Measurements from ENCODE around the gene TP53.
A peak's percentile ranks its signal among the peaks of the same experiment; 100 is the strongest.
"Not testable (repeated sequence)": the region's sequence is repeated elsewhere in the genome, so short reads cannot be mapped to it uniquely, and the experiment has no call there.

Gene TP53

DNA sequence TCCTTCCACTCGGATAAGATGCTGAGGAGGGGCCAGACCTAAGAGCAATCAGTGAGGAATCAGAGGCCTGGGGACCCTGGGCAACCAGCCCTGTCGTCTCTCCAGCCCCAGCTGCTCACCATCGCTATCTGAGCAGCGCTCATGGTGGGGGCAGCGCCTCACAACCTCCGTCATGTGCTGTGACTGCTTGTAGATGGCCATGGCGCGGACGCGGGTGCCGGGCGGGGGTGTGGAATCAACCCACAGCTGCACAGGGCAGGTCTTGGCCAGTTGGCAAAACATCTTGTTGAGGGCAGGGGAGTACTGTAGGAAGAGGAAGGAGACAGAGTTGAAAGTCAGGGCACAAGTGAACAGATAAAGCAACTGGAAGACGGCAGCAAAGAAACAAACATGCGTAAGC, 12.4 kb downstream of the TP53 start:
- no peak for DNase-seq (ENCODE audit: low read depth in 2 of 2)

GRCh38 chr17:7673239-7673638, 14.1 kb downstream of the TP53 start:
- DNase-seq (ENCODE audit: low read depth in 2 of 2): no peak

- DNase-seq (ENCODE audit: low read depth in 2 of 2): no peak
Observed at GRCh38 chr17:7668482-7668881, 18.8 kb downstream of the TP53 start.

DNA sequence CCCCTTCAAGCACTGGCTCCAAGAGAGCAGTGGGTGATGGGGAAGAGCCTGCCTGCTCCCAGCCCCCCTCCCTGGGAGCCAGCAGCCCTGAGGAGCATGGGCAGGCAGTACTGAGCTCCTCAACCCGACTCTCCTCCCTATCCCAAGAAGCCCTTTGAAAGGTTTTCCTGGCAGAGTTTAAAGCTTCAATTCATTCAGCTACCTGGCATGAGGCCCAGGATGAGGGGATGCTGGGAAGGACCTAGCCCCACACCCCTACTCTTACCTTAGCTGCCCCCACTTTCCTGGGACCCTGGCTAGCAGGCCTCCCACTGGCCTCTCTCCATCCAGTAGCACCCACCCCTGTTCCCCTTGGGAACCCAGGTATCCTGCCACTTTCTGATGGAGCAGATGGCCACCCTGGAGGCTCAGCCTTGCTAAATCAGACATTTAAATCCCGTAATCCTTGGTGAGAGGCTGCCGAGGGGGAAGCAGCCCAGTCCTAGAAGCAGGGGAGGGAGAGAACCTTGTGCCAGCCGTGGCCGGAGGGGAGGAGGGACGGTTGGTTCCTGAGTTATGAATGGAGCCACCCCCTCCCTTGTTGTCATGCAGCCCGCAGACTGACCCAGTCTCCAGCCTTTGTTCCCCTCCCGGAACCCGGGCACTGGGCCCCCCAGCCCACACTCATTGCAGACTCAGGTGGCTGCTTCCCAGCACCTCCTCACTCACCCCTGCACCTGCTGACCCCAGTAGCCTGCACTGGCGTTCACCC, 19.5 kb downstream of the TP53 start:
- DNase-seq (ENCODE audit: low read depth in 2 of 2): no peak

DNA sequence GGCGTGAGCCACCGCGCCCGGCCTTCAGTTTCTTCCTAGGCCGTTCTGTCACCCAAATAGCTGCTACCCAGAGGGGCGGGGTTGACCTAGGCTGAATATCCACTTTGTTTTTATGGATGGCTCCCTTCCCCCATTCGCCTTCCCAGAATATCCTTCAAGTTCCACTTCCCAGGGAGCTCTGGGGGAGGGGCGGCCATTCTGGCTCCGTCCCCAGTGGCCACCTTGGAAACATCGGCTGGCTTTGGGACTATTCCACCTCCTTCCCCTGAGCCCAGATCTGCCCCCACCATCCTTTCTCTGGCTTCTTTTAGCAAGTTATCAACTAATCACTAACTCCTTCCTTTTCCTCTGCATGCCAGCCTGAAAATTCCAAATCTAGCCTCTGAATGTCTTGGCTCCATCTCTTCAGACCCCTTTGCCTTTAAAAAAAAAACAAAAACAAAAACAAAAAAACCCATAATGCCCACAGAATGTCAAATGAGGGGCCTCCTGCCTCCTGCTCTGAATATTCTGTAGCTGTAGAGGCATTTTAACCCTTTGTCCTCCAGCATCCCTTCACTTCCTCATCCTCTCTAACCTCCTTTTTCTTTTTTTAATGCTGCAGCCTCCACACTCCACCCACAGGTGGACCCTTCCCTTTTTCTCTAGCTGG, 30.2 kb downstream of the TP53 start:
- DNase-seq (ENCODE audit: low read depth in 2 of 2): no peak

GRCh38 chr17:7655541-7655840, 31.8 kb downstream of the TP53 start:
- no peak for DNase-seq (ENCODE audit: low read depth in 2 of 2)

DNA sequence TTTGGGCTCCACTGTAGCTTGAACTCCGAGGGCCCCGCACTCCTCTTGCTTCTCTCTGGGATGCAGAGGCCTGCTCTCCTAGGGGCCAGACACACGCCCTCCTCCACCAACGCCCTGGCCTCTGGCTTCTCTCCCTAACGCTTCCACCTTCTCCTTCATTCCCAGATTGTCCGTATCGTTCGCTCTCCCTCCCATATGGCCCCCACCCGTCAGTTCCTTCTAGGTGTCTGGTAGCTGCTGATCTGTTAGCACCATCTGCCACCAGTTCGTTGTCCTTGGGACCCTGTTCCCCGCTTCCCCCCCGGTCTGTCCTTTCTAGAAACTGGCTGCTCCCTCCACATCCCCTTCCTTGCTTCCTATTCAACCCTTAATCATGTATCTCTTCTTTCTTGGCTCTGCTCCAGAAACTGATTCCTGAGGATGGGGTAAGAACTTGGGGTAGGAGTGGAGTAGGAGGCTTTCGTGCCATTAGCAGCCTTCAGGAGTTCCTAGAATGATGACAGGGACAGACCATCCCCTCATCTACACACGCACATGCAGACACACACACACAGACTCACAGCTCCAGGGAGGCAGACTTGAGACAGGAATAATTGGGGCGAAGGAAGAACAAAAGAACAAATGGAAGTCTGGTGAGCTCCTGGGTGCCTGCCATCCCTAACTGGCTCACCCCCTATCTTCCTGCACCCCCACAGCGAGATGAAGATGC, 32.3 kb downstream of the TP53 start:
- DNase-seq (ENCODE audit: low read depth in 2 of 2): no peak

DNA sequence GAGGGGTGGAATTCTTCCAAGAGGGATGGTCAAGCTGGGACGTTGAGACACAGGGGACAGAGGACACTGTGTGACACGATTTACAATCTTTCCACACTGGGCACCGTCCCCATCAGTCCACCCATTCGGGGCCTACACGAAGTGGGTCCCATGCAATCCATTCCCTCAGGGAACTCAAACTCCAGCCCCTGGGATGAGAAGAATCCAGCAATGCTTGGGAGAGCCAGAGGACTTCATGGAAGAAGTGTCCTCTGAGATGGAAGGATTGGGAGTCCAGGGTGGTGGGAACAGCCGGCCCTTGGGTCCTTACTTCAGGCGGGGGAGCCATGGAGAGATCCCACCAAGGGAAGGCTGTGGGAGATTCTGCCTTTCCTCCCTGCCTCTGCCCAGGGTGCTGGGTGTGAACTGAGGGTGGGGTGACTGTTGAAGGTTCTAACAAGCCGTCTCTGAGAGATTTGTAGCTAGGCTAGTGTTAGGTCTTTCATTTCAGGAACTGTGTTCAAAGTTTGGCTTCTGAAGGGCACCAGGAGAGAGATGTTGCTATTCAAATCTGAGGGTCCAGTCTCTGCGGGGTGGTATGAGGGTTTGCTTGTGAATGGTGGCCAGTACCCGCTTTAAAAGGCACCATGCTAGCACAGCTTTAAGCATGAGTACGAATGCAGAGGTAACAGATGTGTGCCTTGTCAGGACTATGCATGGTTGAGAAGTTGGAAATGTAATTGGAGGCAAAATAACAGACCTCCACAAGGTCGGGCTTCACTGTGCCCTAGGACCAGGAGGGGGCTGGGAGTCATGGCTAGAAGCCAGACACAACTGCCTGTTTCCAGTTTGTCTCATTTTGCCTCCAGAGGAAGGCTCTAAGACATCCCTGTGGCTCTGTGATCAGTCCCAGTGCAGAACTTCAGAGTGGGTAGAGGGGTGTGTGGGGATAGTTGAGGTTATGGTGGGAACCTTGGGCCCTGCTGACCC, 34.6 kb downstream of the TP53 start:
- DNase-seq (ENCODE audit: low read depth in 2 of 2): no peak

GRCh38 chr17:7651665-7652387, 35.5 kb downstream of the TP53 start:
- no peak for DNase-seq (ENCODE audit: low read depth in 2 of 2)

- DNase-seq (ENCODE audit: low read depth in 2 of 2): no peak
Observed at GRCh38 chr17:7651097-7651664, 36.1 kb downstream of the TP53 start.

GRCh38 chr17:7650509-7651096, 36.7 kb downstream of the TP53 start, which contains the start of gene ATP1B2:
TSS of gene ATP1B2 (plus strand) at chr17:7650926. CDS start at chr17:7651519, 593 bp downstream.
- DNase-seq (ENCODE audit: low read depth in 2 of 2): peak; percentile 57 to 69

DNA sequence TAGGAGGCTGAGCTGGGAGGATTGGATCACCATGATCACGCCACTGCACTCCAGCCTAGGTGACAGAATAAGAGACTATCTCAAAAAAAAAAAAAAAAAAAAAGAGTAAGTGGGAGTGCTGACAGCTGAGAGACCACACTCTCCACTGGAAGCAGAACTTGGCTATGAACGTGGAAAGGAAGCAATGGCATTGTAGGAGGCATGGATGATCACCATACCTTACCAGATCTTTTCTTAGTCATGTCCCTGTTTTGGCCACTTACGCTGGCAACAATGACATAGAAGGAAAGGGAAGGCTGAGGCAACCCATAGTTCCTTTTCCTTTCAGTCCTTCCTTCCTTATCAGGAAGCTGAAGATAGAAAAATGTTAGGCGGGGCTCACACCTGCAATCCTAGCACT, 40.3 kb downstream of the TP53 start:
- DNase-seq (ENCODE audit: low read depth in 2 of 2): no peak

DNA sequence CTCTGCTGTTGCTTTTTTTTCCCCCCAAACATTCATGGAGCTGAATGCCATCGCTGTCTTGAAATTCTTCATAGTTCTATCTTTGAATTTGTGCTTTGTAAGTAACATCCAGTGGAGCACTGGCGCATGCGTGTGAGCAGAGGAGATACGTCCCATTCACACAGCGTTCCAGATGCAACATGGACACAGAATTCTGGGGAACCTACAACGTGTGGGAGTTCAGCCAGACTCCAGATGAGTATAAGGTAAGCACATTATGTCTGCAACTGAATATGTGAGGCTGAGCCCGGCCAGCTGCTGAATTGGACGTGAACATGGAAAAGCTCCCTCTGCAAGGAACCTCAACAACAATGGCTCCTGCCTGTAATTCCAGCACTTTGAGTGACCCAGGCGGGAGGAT, 40.8 kb downstream of the TP53 start:
- DNase-seq (ENCODE audit: low read depth in 2 of 2): no peak

DNA sequence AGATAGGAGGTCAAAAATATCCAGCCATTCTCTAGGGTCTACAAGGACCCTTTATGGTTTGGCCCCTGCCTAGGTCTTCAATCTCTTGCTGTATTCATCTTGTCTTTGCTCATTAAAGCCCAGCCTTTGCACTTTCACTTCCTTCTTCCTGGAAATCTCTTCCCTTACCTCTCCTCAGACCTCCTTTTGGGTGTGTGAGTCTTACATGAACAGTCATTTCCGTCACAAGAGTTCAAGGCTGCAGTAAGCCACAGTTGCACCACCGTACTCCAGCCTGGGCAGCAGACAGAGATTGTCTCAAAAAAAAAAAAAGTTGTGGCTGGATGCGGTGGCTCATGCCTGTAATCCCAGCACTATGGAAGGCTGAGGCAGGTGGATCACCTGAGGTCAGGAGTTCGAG, 42.5 kb downstream of the TP53 start:
- DNase-seq (ENCODE audit: low read depth in 2 of 2): no peak

- not testable (repeated sequence) for DNase-seq (ENCODE audit: low read depth in 2 of 2)
Observed at GRCh38 chr17:7641635-7642034, 45.7 kb downstream of the TP53 start.

DNA sequence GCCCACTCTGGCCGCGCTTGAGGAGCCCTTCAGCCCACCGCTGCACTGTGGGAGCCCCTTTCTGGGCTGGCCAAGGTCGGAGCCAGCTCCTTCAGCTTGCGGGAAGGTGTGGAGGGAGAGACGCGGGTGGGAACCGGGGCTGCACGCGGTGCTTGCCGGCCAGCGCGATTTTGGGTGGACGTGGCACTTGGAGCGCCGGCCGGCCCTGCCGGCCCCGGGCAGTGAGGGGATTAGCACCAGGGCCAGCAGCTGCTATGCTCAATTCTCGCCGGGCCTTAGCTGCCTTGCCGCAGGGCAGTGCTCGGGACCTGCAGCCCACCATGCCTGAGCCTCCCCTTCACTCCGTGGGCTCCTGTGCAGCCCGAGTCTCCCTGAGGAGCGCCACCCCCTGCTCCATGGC, 46.5 kb downstream of the TP53 start:
- DNase-seq (ENCODE audit: low read depth in 2 of 2): no peak

- no peak for DNase-seq (ENCODE audit: low read depth in 2 of 2)
Observed at GRCh38 chr17:7636163-7636562, 51.1 kb downstream of the TP53 start.

GRCh38 chr17:7634384-7634783, 52.9 kb downstream of the TP53 start:
- DNase-seq (ENCODE audit: low read depth in 2 of 2): no peak

- no peak for DNase-seq (ENCODE audit: low read depth in 2 of 2)
Observed at GRCh38 chr17:7633093-7633492, 54.2 kb downstream of the TP53 start.

DNA sequence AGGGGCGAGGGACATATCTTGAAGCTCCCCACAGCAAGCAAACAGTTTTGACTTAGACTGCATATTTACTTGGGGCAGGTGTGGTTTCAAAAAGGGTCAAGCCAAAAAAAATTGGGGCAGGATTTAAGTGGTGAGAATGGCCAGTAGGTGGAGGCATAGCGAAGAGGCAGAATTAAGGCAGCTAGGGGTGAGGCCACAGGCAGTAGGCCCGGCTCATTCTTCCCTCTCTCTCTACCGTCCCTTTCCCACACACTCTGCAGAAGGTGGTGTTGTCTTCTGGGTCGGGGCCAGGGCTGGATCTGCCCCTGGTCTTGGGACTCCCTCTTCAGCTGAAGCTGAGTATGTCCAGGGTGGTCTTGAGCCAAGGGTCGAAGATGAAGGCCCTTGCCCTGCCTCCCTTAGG, 54.8 kb downstream of the TP53 start:
- DNase-seq (ENCODE audit: low read depth in 2 of 2): no peak

Data from stimulated activated CD8-positive, alpha-beta memory T cell treated with anti-CD3 and anti-CD28 coated beads, Interleukin-2, amount 100 ng/mL, for 1 hour (primary cell).